ENCODE measurements around the gene MTSS2.

Gene MTSS2

DNA sequence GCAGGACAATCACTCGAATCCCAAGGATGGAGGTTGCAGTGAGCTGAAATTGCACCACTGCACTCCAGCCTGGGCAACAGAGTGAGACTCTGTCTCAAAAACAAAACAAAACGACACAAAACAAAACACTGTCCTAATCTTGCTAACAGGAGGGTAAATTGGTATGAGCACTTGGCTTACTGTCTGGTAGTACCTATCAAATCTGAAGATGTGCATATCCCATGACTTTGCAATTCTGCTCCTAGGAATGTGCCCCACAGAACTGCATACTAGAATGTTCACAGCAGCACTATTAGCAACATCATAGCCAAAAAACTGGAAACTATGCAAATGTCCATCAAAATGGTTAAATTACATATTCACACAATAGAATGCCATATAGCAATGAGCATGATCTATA lies 15.7 kb downstream of the MTSS2 start:
- DNase-seq: no peak

DNA sequence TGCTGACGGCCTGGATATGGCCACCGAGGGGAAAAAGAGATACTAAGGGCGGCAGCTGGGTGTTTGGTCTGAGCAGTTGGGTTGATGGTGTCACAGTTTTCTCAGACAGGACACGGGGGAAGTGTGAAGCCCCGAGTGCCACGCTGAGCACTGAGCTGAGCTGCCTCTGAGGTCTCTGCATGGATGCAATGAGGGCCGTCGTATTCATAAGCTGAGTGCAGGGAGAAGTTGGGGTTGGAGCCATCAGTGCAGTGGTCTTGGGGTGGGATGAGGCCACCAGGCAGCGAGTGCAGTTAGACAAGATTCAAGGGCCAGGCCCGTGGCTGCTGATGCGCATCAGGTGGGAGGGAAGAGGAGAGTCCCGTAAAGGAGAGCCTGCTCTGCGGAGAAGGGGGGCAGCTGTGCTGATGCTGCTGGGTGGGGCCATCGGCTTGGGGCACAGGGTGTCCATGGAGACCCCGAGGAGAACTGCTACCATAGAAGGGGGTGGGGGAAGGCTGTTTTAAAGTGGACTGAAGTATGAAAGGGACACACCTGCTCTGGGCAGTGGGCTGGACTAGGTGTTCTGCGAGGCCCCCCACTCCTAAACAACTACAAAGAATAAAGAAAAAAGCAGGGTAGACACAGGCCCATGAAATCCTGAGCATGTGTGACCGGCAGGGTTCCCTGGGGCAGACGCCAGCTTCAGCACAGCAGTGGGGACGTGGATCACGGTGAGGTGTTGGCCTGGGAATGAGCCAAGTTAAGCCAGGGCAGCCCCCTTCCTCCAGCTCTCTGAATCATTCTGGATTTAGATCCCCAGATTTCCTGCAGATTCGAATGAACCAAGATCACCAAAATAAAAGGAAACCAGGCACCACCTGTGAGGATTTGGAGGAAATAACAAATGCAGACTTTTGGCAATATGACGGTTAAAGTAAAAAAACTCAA lies 19.8 kb downstream of the MTSS2 start:
- DNase-seq: no peak

DNA sequence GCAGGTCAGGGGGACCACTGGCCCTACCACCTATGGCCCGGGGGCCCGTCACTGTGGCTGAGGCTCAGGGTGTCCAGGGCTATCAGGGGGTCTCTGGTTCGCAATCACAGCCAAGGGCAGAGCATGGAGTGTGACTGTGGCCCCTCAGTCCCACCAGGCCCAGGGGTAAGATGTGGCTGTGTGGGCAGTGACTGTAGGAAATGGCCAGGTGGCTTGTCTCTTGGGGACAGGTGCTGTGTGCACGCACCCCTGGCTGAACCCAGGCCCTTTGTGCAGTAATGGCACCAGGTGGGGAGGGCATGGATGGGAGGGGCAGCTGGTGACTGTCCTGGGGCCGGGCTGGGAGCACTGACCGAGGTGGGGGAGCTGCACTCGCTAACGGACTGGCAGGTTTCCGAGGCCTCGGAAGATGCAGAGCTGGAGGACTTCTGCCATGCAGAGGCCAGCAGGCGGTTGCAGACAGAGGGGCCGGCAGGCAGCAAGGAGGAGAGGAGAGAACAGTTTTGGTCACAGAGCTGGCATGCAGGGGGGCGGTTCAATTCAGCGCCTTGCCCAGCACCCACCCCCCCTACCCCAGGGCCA lies 20.6 kb downstream of the MTSS2 start:
- no peak for DNase-seq

DNA sequence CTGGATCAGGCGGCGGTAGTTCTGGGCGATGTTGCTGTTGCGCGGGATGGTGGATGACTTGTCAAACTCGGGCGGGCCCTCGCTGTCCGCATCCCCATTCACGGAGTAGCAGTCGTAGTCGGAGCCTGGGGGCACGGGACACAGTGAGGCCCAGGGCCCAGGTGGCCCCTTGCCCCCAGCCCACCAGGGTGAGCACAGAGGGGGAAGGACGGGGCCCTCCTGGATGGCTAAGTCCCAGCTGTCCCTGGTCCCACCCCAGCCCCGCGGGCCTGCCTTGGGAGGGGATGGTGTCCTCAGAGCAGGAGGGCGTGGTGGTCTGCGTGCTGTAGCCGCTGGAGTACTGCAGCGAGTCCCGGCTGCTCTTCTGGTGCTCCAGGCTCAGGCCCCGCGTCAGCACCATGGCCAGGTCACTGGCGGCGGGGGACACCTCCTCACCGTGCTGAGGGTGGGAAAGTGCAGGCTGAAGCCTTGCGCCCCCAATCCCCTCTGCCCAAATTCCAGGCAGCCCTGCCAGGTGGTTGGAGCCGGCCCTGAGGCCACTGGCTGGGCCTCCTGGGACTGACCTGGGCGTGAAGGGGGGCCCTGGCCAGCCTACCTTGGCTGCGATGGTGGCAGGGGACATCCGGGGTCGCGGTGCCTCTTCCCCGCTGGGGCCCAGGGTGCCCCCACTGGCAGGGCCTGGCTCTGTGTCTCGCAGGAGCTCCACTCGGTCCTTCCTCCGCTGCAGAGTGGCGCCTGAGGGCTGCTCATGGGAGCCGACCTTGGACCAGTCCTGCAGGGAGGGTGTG lies 21.3 kb downstream of the MTSS2 start:
- DNase-seq: no peak

DNA sequence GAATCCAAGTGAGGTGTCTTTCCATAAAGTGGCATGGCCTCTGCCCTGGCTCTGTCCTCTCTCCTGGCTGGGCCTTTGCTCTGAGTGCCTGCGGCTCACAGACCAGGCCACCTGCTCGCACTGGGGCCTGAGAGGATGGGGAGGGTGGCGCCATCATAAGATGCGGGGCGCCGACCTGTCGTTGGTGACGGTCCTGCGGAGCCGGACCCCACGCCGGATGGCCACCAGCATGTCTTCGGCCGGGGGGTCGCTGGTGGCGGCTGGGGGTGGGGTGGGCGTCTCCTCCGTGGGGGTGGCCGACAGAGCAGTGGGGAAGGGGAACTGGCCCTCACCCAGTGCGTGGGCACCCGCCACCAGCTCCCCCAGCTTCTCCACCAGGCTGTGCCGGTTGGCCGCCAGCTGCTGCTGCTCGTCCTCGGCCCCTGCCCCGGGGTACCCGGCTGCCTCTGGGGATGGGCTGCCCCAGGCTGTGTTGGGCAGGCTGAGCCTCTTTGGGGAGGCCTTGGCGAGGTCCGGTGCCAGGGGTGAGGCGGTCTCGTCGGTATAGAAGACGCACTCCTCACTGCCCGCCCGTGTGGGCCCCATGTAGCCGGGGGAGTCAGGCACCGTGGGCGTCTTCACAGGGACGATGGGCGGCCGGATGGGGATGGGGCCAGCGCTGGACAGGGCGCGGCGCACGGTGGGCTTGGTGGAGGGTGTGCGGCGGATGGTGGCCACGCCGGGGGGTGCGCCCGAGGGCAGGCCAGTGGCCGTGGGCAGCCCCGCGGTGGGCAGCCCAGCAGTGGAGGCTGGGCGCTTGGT lies 22.1 kb downstream of the MTSS2 start:
- no peak for DNase-seq

DNA sequence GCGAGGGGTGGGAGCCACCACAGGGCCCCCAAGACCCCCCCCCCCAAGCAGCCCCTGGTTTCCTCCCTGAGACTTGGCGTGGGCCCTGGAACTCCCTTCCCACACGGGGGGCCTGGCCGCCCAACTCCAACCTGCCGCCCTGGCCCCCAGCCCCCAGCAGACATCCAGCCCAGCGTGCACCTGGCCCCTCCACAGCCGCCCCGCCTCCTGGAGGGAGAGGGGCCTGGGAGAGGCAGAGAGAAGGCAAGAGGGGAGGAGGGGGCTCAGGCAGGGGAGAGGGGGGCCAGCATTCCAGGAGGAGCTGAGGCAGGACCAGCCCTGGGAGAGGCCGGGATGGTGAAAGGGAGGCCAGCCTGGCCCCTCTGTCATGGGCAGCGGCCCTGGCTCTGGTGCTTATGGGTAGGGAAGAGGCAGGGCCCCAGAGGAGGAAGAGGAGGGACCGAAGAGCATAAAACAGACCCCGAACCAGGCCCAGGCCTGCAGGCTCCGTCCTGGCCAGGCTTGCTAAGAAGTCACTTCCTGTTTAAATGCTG lies 22.8 kb downstream of the MTSS2 start:
- no peak for DNase-seq

DNA sequence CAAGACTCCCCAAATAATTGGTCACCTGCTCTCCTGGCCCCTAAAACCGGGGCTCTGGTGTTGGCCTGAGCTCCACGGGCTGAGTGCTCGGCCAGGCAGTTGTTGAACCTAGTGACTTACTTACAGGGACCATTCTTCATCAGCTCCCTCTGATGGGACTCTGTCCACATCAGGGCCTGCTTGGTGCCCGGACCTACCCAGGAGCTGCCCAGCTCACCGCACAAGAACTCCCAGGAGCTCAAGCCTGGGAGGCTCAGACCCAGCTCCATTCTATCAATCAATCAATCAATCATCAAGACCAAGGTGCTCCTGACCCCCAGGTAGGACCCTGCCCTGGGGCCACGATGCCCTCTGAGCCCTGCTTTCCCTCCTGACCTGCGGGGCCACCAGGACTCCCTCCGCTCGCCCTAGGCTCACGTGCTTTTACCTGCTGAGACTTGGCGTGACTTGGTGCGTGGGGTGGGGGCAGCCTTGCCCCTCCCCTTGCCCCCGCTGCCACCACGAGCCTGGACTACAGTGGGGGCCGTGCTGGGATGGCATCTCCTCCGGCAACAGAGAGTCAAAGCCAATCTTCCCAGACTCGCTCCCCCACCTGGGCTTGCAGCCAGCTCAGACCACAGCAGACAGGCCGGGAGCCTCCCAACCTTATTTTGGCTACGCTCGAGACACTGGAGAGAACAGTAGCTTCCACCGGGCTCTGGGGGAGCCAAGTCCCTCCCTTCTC lies 23.8 kb downstream of the MTSS2 start:
- no peak for DNase-seq

DNA sequence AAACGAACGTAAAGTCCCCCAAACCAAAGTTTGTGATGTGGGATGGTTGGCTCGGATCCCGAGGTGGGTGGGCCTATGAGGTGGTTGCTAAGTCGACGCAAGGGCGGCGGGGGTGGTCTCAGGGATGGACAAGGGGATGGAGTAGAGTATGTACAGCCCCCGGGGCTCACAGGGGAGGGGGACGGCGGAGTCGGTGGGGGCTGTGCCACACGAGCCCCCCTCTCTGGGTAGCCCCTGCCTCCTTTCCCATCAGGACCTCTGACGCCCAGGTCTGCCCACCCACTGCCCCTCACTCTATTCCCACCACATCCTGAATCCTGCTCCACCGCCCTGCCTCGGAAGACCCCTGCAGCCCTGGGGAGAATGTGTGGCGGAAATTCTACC lies 24.3 kb downstream of the MTSS2 start:
- DNase-seq: no peak

DNA sequence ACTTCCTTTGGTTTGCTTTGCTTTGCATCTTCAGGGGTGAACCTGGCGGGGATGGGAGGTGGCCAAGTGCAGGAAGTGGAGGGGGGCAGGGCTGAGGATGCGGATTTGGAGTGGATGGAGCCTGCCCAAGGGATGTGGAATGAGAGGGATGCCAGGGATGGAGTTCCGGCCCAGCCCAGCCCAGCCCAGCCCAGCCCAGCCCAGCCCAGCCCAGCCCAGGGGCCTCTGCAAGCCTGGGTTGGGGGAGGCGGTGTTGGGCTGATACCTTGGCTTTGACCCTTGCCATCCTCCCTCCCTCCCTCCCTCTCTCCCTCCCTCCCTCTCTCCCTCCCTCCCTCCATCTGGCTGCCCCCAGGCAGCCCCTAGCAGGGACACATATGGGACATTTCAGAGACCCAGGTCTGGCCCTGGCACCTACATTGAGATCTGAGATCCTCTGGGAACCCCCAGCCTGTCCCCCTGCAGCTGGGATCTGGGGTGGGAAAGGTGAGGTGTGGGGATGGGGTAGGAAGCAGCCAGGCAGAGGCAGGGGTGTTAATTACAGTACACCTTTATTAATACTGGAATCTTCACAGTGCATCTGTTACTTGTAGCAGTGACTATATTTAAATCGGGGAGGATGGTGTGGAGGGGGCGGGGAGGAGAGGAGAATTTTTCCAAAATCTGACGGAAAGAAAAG lies 25.0 kb downstream of the MTSS2 start:
- DNase-seq: no peak

DNA sequence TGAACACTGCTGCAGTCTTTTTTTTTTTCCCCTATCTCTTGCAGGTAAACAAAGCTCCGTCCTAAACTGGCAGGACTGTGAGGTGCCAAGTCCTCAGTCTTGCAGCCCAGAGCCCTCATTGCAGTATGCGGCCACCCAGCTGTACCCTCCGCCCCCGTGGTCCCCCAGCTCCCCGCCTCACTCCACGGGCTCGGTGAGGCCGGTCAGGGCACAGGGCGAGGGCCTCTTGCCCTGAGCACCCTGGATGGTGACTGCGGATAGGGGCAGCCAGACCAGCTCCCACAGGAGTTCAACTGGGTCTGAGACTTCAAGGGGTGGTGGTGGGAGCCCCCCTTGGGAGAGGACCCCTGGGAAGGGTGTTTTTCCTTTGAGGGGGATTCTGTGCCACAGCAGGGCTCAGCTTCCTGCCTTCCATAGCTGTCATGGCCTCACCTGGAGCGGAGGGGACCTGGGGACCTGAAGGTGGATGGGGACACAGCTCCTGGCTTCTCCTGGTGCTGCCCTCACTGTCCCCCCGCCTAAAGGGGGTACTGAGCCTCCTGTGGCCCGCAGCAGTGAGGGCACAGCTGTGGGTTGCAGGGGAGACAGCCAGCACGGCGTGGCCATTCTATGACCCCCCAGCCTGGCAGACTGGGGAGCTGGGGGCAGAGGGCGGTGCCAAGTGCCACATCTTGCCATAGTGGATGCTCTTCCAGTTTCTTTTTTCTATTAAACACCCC lies 25.7 kb downstream of the MTSS2 start:
- DNase-seq: no peak

DNA sequence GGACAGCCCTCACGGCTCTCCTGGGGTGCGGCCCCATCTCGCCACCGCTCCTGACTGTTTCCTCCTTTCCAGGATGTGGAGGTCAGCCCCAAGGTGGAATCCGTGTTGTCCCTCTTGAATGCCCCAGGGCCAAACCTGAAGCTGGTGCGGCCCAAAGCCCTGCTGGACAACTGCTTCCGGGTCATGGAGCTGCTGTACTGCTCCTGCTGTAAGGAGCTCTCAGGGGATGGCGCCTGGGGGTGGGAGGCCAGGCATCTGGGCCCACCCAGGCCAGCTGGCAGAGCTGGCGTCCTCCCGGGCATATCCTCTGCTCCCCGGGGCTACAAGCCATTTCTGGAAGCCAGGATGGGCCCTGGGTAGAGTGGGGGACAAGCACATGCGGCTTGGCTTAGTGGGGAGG lies 26.3 kb downstream of the MTSS2 start:
- DNase-seq: no peak

DNA sequence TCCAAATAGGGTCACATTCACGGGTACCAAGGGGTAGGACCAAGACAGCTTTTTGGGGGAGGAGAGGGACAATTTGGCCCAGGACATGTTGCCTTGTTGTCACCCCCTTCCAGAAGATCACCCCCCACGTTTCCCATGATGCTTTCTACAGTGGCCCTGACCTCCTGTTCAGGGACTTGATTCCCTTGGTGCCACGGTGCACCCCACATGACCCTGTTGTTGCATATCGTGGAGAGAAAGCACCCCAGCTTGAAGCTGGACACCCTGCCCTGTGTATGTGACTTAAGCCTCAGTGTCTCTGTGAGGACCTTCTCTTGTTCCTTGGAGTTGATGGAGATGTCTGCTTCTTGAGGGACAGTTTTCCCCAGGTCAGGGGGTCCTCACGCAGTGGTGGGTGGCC lies 26.9 kb downstream of the MTSS2 start:
- no peak for DNase-seq

DNA sequence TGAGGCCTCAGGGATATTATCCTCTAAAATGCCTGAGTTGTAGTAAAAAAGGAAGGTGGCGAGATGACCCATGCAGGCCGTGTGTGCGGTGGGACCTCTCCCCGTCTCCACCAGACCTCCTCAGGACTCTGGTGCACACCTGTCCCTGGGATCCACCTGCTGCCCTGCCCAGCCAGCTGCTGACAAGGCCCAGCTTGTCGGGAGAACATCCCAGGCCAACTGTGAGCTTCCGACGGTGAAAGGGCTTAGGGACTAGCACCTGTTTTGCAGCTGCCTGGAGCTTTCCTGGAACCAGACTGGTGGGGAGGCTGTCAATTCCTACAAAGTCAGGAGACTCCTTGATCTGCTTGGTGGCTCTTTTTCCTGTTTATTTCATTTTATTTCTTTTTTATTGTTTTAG lies 27.9 kb downstream of the MTSS2 start:
- no peak for DNase-seq

DNA sequence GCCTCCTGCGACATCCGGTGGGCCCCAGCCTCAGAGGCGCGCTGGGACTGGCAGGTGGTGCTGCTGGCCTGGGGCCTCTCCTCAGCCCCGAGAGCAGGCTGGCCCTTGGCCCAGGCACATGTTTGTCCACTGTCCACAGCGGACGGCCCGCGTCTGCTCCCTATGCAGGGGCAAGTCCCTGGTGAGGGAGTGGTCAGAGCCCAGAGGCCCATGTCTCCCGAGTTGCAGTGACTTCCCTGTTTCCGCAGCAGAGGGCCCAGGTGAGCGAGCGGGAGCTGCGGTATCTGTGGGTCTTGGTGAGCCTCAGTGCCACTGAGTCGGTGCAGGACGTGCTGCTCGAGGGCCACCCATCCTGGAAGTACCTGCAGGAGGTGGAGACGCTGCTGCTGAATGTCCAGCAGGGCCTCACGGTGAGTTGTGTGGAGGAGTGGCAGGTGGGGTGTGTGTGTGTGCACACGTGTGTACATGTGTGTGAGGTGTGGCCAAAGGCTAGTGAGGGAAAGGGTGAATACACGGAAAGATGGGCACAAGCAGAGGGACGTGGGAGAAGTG lies 29.1 kb downstream of the MTSS2 start:
- DNase-seq: no peak

DNA sequence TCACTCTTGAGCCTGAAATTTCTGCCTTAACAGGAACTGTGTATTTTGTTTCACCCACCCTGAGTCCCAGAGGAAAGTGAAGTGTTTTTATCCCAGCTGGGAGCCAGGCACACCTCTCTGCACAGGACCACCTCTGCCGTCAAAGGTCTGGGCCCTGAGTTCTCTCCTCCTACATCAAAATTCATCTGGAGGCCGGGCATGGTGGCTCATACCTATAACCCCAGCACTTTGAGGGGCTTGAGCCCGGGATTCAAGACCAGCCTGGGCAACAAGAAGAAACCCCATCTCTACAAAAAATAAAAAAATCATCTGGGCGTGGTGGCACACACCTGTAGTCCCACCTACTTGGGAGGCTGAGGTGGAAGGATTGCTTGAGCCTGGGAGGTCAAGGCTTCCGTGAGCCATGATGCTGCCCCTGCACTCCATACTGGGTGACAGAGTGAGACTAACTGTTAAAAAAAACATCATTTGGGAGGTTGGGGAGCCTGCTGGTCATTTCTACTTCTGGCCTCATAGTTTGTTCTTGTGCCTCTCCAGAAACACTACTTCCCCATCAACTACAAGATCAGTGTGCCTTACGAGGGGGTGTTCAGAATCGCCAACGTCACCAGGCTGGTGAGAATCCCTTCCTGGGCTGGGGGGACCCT lies 29.7 kb downstream of the MTSS2 start:
- DNase-seq: no peak

DNA sequence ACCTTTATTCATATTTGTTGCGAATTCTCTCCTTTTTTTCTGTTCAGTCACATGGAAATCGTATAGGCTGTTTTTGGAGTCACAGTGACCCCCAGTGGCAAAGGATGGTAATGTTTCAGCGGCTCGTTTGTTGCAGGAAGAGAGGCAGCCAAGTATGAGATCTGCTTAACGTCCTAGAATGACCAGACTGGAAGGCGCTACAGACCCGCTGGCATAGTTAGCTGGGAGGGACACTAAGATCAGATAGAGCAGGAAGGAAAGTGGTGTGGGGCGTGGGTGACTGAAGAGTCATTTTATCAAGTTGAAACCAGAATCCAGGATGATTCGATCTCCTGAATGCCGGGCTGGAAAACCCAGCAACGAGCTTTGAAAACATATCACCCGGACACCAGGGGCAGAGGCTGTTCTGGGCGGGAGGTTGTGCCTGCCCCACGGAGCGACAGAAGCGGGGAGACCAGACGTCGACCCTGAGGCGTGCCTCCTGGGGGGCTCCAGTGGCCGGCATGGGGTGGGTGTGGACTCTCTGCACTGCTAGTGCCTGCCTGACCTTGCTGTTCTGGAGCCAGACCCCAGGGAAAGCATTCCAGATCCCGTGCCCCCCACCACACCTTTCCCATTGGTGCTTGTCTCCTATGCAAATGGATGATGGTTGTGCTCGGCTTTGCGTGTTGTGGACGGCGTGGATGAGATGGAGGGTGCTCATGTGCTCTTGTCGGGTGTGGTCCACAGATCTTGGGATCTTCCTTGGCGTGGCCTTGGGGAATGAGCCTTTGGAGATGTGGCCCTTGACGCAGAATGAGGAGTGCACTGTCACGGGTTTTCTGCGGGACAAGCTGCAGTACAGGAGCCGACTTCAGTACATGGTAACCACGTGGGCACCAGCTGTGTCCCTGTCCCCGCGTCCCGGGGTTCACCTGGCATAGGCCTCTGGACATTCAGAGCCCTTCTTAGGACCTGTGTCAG lies 31.8 kb downstream of the MTSS2 start:
- DNase-seq: peak in 1 of 2 experiments; percentile 78

DNA sequence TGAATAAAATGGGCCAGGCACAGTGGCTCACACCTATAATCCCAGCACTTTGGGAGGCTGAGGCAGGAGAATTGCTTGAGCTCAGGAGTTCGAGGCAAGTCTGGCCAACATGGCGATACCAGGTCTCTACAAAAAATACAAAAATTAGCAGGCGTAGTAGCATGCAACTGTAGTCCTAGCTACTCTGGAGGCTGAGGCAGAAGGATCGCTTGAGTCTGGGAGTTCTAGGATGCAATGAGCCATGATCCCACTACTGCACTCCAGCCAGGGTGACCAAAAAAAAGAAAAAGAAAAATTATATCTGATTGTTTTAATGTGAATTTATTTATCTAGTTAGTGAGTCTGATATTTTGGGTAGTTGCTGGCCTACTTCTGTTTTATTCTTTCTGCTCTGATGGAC lies 32.4 kb downstream of the MTSS2 start:
- DNase-seq: no peak

DNA sequence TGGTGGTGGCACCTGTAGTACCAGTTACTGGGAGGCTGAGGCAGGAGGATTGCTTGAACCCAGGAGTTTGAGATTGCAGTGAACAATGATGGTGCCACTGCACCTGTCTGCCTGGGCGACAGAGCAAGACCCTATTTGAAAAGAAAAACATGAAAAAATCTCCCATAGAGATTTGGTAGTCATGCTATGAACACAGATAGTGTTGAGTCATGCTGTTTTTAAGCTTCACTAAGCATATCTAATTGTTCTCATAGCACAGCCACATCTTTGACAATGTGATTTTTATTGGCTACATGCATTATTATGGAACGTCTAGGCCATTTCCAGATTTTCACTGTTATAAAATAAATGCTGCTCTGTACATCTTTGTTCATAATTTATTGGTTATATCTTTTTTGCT lies 33.5 kb downstream of the MTSS2 start:
- no peak for DNase-seq

DNA sequence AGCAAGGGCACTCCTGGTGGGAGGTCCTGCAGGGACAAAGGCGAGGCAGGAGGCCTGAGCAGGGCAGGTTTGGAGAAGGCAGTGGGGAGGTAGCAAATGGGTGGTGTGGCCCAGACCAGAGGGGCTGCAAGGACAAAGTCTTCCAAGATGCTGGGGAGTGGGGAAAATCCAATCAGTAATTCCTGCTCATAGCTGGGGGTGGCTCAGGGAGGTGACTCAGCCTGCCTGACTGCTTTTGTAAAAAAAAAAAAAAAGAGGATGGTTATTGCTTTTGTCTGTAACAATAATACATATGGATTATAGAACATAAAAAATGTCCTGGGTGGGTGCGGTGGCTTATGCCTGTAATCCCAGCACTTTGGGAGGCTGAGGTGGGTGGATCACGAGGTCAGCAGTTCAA lies 34.3 kb downstream of the MTSS2 start:
- no peak for DNase-seq
